Measurements from ENCODE around the gene TSPAN7.

The TSPAN7 gene

GRCh38 chrX:38595801-38596200 lies 34.5 kb downstream of the TSPAN7 start:
- no peak for DNase-seq (ENCODE audit: low read depth)

- DNase-seq (ENCODE audit: low read depth) = no peak
These were observed 35.6 kb downstream of the TSPAN7 start for GRCh38 chrX:38596939-38597338.

GRCh38 chrX:38599796-38600755 lies 38.7 kb downstream of the TSPAN7 start:
- DNase-seq (ENCODE audit: low read depth) = no peak

- DNase-seq (ENCODE audit: low read depth) = no peak
These were observed 40.5 kb downstream of the TSPAN7 start for GRCh38 chrX:38601866-38602265.

- no peak for DNase-seq (ENCODE audit: low read depth)
These were observed 45.5 kb downstream of the TSPAN7 start for GRCh38 chrX:38606821-38607220.

- DNase-seq (ENCODE audit: low read depth) = no peak
These were observed 46.6 kb downstream of the TSPAN7 start for GRCh38 chrX:38607976-38608375.

- DNase-seq (ENCODE audit: low read depth) = no peak
These were observed 49.5 kb downstream of the TSPAN7 start for GRCh38 chrX:38610849-38611248.

GRCh38 chrX:38612281-38612680 lies 50.9 kb downstream of the TSPAN7 start:
- no peak for DNase-seq (ENCODE audit: low read depth)

- DNase-seq (ENCODE audit: low read depth) = no peak
These were observed 53.1 kb downstream of the TSPAN7 start for GRCh38 chrX:38614485-38614884.

- no peak for DNase-seq (ENCODE audit: low read depth)
These were observed 55.6 kb downstream of the TSPAN7 start for GRCh38 chrX:38616904-38617303.

GRCh38 chrX:38618180-38618579 lies 56.8 kb downstream of the TSPAN7 start:
- no peak for DNase-seq (ENCODE audit: low read depth)

- no peak for DNase-seq (ENCODE audit: low read depth)
These were observed 59.3 kb downstream of the TSPAN7 start for GRCh38 chrX:38620623-38621022.

- DNase-seq (ENCODE audit: low read depth) = no peak
These were observed 65.0 kb downstream of the TSPAN7 start for GRCh38 chrX:38626296-38626695.

- DNase-seq (ENCODE audit: low read depth) = no peak
These were observed 66.3 kb downstream of the TSPAN7 start for GRCh38 chrX:38627683-38628082.

- no peak for DNase-seq (ENCODE audit: low read depth)
These were observed 67.2 kb downstream of the TSPAN7 start for GRCh38 chrX:38628587-38628986.

GRCh38 chrX:38632516-38632915 lies 71.2 kb downstream of the TSPAN7 start:
- DNase-seq (ENCODE audit: low read depth) = no peak

- DNase-seq (ENCODE audit: low read depth) = no peak
These were observed 73.3 kb downstream of the TSPAN7 start for GRCh38 chrX:38634665-38635064.

GRCh38 chrX:38636949-38637819 lies 75.8 kb downstream of the TSPAN7 start:
- DNase-seq (ENCODE audit: low read depth) = no peak

- no peak for DNase-seq (ENCODE audit: low read depth)
These were observed 77.7 kb downstream of the TSPAN7 start for GRCh38 chrX:38638952-38639529.

GRCh38 chrX:38639730-38640129 lies 78.4 kb downstream of the TSPAN7 start:
- DNase-seq (ENCODE audit: low read depth) = no peak

GRCh38 chrX:38641197-38641596 lies 79.9 kb downstream of the TSPAN7 start:
- DNase-seq (ENCODE audit: low read depth) = no peak

- DNase-seq (ENCODE audit: low read depth) = no peak
These were observed 82.6 kb downstream of the TSPAN7 start for GRCh38 chrX:38643903-38644302.

GRCh38 chrX:38646129-38646528 lies 84.8 kb downstream of the TSPAN7 start:
- DNase-seq (ENCODE audit: low read depth) = no peak

Measured in T-helper 22 cell (primary cell).